ENCODE results near the gene SUPT5H. TPM values are rescaled to one million over a fixed set of nuclear protein-coding genes. Genes with fewer than 3 reads are reported as not detected.

Gene SUPT5H
- total RNA-seq, 1 donor from 2014 or later: 39.3 TPM

- no peak for DNase-seq (ENCODE audit: low read depth in 2 of 2)
Measured at GRCh38 chr19:39520541-39521484, 75.4 kb downstream of the SUPT5H start.

DNA sequence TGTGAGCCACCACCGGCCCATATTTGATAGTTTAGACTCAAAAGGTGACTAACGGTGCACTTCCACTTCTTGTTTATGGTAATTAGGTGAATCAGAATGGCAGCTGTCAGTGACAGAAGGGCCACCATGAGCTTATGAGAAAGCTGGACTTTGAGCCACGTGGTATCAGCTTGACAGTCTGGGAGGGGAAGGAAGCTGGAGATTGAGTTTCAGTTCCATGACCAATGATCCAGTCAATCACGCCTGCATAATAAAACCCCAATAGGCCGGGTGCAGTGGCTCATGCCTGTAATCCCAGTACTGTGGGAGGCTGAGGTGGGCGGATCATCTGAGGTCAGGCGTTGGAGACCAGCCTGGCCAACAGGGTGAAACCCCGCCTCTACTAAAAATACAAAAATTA, 79.1 kb downstream of the SUPT5H start:
- no peak for DNase-seq (ENCODE audit: low read depth in 2 of 2)

- no peak for DNase-seq (ENCODE audit: low read depth in 2 of 2)
Measured at GRCh38 chr19:39525205-39525604, 79.8 kb downstream of the SUPT5H start.

Other genes with a start within 250 kb of the SUPT5H start
- not detected in 2 replicates for gene NCCRP1, start 248.6 kb upstream of the SUPT5H start, total RNA-seq
- gene SYCN, start 241.3 kb upstream of the SUPT5H start, total RNA-seq: not detected in 2 replicates
- gene IFNL3, start 200.6 kb upstream of the SUPT5H start, total RNA-seq: not detected in 2 replicates
- gene IFNL4, start 196.7 kb upstream of the SUPT5H start, total RNA-seq: not detected in 2 replicates
- not detected in 2 replicates for gene IFNL2, start 177.2 kb upstream of the SUPT5H start, total RNA-seq
- gene IFNL1, start 149.2 kb upstream of the SUPT5H start, total RNA-seq: not detected in 2 replicates
- 0.44 and 0.60 TPM in 2 replicates for gene LRFN1, start 124.7 kb upstream of the SUPT5H start, total RNA-seq
- 173 and 220 TPM in 2 replicates for gene GMFG, start 109.5 kb upstream of the SUPT5H start, total RNA-seq
- 20.7 and 21.8 TPM in 2 replicates for gene SAMD4B, start 103.2 kb upstream of the SUPT5H start, total RNA-seq
- 20.5 and 23.6 TPM in 2 replicates for gene PAF1, start 54.5 kb upstream of the SUPT5H start, total RNA-seq
- gene MED29, start 54.2 kb upstream of the SUPT5H start, total RNA-seq: 11.1 and 13.5 TPM in 2 replicates
- gene ZFP36, start 38.7 kb upstream of the SUPT5H start, total RNA-seq: 0.44 and 4.0 TPM in 2 replicates
- 10.1 and 10.5 TPM in 2 replicates for gene PLEKHG2, start 32.9 kb upstream of the SUPT5H start, total RNA-seq
- gene RPS16, start 9.6 kb upstream of the SUPT5H start, total RNA-seq: 200 and 211 TPM in 2 replicates
- gene TIMM50, start 35.3 kb downstream of the SUPT5H start, total RNA-seq: 40.9 and 41.4 TPM in 2 replicates
- under 0.01 and 0.22 TPM in 2 replicates for gene DLL3, start 53.4 kb downstream of the SUPT5H start, total RNA-seq
- gene SELENOV, start 69.6 kb downstream of the SUPT5H start, total RNA-seq: not detected in 2 replicates
- gene EID2B, start 87.3 kb downstream of the SUPT5H start, total RNA-seq: 2.0 and 2.4 TPM in 2 replicates
- 12.9 and 14.3 TPM in 2 replicates for gene EID2, start 94.6 kb downstream of the SUPT5H start, total RNA-seq
- not detected in 2 replicates for gene LGALS13, start 156.9 kb downstream of the SUPT5H start, total RNA-seq
- gene LGALS16, start 210.3 kb downstream of the SUPT5H start, total RNA-seq: not detected in 2 replicates

All from lung microvascular endothelial cell (primary cell).